GM18861 (cell line): Measurements from ENCODE around the gene CD300LD.

Experiments
- ATAC-seq: cut with Tn5 transposase; IDR thresholded peaks from one replicate; pipeline ENCODE4 v1.9.1; 2021; ENCODE audit not compliant: unreplicated experiment

CD300LD gene

GRCh38 chr17:74545843-74546230 is 46.2 kb downstream of the CD300LD start, which contains the start of gene CD300C:
TSS of gene CD300C (minus strand) at chr17:74546115. CDS start at chr17:74545782, 333 bp downstream.
- no peak for ATAC-seq

- no peak for ATAC-seq
Observed at GRCh38 chr17:74544991-74545842, 46.9 kb downstream of the CD300LD start.

- ATAC-seq = no peak
Observed at GRCh38 chr17:74543891-74544760, 48.0 kb downstream of the CD300LD start.

GRCh38 chr17:74543406-74543805 is 48.7 kb downstream of the CD300LD start:
- no peak for ATAC-seq

- no peak for ATAC-seq
Observed at GRCh38 chr17:74542727-74543383, 49.2 kb downstream of the CD300LD start.

- ATAC-seq = no peak
Observed at GRCh38 chr17:74542166-74542565, 49.9 kb downstream of the CD300LD start.

- no peak for ATAC-seq
Observed at GRCh38 chr17:74541176-74542111, 50.6 kb downstream of the CD300LD start.

- no peak for ATAC-seq
Observed at GRCh38 chr17:74539281-74539820, 52.7 kb downstream of the CD300LD start.

GRCh38 chr17:74536890-74537289 is 55.2 kb downstream of the CD300LD start:
- no peak for ATAC-seq

- ATAC-seq = no peak
Observed at GRCh38 chr17:74532115-74532514, 60.0 kb downstream of the CD300LD start.

- ATAC-seq = no peak
Observed at GRCh38 chr17:74531231-74531761, 60.8 kb downstream of the CD300LD start, which contains the start of gene CD300LB. TSS of gene CD300LB (minus strand) at chr17:74531475. CDS start at chr17:74531350, 125 bp downstream.

- no peak for ATAC-seq
Observed at GRCh38 chr17:74530831-74531150, 61.3 kb downstream of the CD300LD start.
